ENCODE measurements around the gene PSMB7. TPM values are rescaled to one million over a fixed set of nuclear protein-coding genes. Genes with fewer than 3 reads are reported as not detected.

The PSMB7 gene
- polyA plus RNA-seq, 1 experiment, result 396 TPM

- POLR2A ChIA-PET, result interaction anchor here (0.6 kb wide), 1 partner anchor 47 kb away, joined by 4 read pairs; no protein-coding TSS in a partner anchor
- no peak for DNase-seq (ENCODE audit: low read depth, low spot score)
- no peak for TF ChIP-seq CTCF (IDR thresholded peaks at IDR 0.05; ENCODE audit: low read depth, low read length)
- no peaks in the 10 kb centered on the region for H3K9me3 ChIP-seq (ENCODE audit: control insufficient read depth, insufficient read depth, low read length)
- no peak overlapping the region for H3K4me3 ChIP-seq (ENCODE audit: low read depth, low read length)
- CTCF ChIA-PET, result interaction anchor here (1.4 kb wide), 1 partner anchor 62 kb away, joined by 3 read pairs; no protein-coding TSS in a partner anchor
- no peak overlapping the region for H3K27ac ChIP-seq (ENCODE audit: low read depth, low read length)
- no peaks in the 10 kb centered on the region for H3K27me3 ChIP-seq (ENCODE audit: control insufficient read depth, insufficient read depth, low read length)
These were observed 58.4 kb downstream of the PSMB7 start for GRCh38 chr9:124356745-124357390.

GRCh38 chr9:124355941-124356744 is 59.1 kb downstream of the PSMB7 start:
- TF ChIP-seq CTCF (IDR thresholded peaks at IDR 0.05; ENCODE audit: low read depth, low read length), result no peak
- no peak for DNase-seq (ENCODE audit: low read depth, low spot score)
- POLR2A ChIA-PET, result interaction anchor here (0.6 kb wide), 1 partner anchor 48 kb away, joined by 4 read pairs; no protein-coding TSS in a partner anchor
- Histone ChIP-seq H3K27me3 (ENCODE audit: control insufficient read depth, insufficient read depth, low read length) (no peaks in the 10 kb centered on the region), H3K27ac (ENCODE audit: low read depth, low read length) (no peak overlapping the region), H3K4me3 (ENCODE audit: low read depth, low read length) (no peak overlapping the region), H3K9me3 (ENCODE audit: control insufficient read depth, insufficient read depth, low read length) (no peaks in the 10 kb centered on the region)
- CTCF ChIA-PET, result no interaction called here

GRCh38 chr9:124355039-124355940 is 60.0 kb downstream of the PSMB7 start:
- H3K27ac ChIP-seq (ENCODE audit: low read depth, low read length), result no peak overlapping the region
- no peaks in the 10 kb centered on the region for H3K9me3 ChIP-seq (ENCODE audit: control insufficient read depth, insufficient read depth, low read length)
- no peak for TF ChIP-seq CTCF (IDR thresholded peaks at IDR 0.05; ENCODE audit: low read depth, low read length)
- H3K27me3 ChIP-seq (ENCODE audit: control insufficient read depth, insufficient read depth, low read length), result no peaks in the 10 kb centered on the region
- no peak for DNase-seq (ENCODE audit: low read depth, low spot score)
- no peak overlapping the region for H3K4me3 ChIP-seq (ENCODE audit: low read depth, low read length)
- CTCF ChIA-PET, result no interaction called here
- POLR2A ChIA-PET, result no interaction called here

- H3K27ac ChIP-seq (ENCODE audit: low read depth, low read length), result peak overlapping the region; percentile 75
- no peak for TF ChIP-seq CTCF (IDR thresholded peaks at IDR 0.05; ENCODE audit: low read depth, low read length)
- ChIA-PET CTCF (no interaction called here), POLR2A (no interaction called here)
- H3K9me3 ChIP-seq (ENCODE audit: control insufficient read depth, insufficient read depth, low read length), result no peaks in the 10 kb centered on the region
- H3K4me3 ChIP-seq (ENCODE audit: low read depth, low read length), result no peak overlapping the region
- no peak for DNase-seq (ENCODE audit: low read depth, low spot score)
- H3K27me3 ChIP-seq (ENCODE audit: control insufficient read depth, insufficient read depth, low read length), result no peaks in the 10 kb centered on the region
These were observed 60.8 kb downstream of the PSMB7 start for GRCh38 chr9:124354346-124355038.

All from AG04450 (cell line).